HEK293 (cell line): ENCODE results near the gene USP2.

Source experiments
- OVOL3 ChIP-seq: fragments of 450-650 bp; formaldehyde crosslinking; IDR thresholded peaks from 2 replicates; pipeline ENCODE4 v1.5.1; 2016; ENCODE audit warnings: missing biosample characterization, missing genetic modification characterization
- SETDB1 ChIP-seq: IDR thresholded peaks from one replicate; pipeline ENCODE4 v1.6.1; 2017; ENCODE audit warnings: mild to moderate bottlenecking, low read length, moderate library complexity, mixed read lengths; ENCODE audit not compliant: insufficient read length
- WT1 ChIP-seq: fragments of 450-650 bp; formaldehyde crosslinking; IDR thresholded peaks from 2 replicates; pipeline ENCODE4 v1.5.1; 2016; ENCODE audit warnings: missing biosample characterization, missing genetic modification characterization
- YY1 ChIP-seq: fragments of 450-650 bp; formaldehyde crosslinking; IDR thresholded peaks from 2 replicates; pipeline ENCODE4 v1.5.1; 2018; ENCODE audit warnings: missing biosample characterization, missing genetic modification characterization
- ZNF133 ChIP-seq: fragments of 450-650 bp; formaldehyde crosslinking; IDR thresholded peaks from 2 replicates; pipeline ENCODE4 v1.5.1; 2016; ENCODE audit warnings: missing biosample characterization, missing genetic modification characterization
- ZNF138 ChIP-seq: fragments of 450-650 bp; formaldehyde crosslinking; IDR thresholded peaks from 2 replicates; pipeline ENCODE4 v1.5.1; 2016; ENCODE audit warnings: missing biosample characterization, missing genetic modification characterization, borderline replicate concordance
- ZNF266 ChIP-seq: fragments of 450-650 bp; formaldehyde crosslinking; IDR thresholded peaks from 2 replicates; pipeline ENCODE4 v1.5.1; 2016; ENCODE audit warnings: missing biosample characterization, missing genetic modification characterization, low read depth
- ZNF292 ChIP-seq: fragments of 450-650 bp; formaldehyde crosslinking; IDR thresholded peaks from 2 replicates; pipeline ENCODE4 v1.5.1; 2016; ENCODE audit warnings: low read depth, missing biosample characterization, missing genetic modification characterization, borderline replicate concordance
- ZNF473 ChIP-seq: fragments of 450-650 bp; formaldehyde crosslinking; IDR thresholded peaks from 2 replicates; pipeline ENCODE4 v1.5.1; 2017; ENCODE audit warnings: missing biosample characterization, missing genetic modification characterization
- ZNF792 ChIP-seq: fragments of 450-650 bp; formaldehyde crosslinking; IDR thresholded peaks from 2 replicates; pipeline ENCODE4 v1.5.1; 2016; ENCODE audit warnings: missing biosample characterization, missing genetic modification characterization
- TF ChIP-seq, protein P1 (sequence below): fragments of 450-650 bp; formaldehyde crosslinking; IDR thresholded peaks from 2 replicates; pipeline ENCODE4 v1.5.1; 2016; ENCODE audit warnings: missing biosample characterization, missing genetic modification characterization
- TF ChIP-seq, protein P2 (sequence below): fragments of 450-650 bp; formaldehyde crosslinking; IDR thresholded peaks from 2 replicates; pipeline ENCODE4 v1.5.1; 2016; ENCODE audit warnings: missing biosample characterization, missing genetic modification characterization, low read depth
- TF ChIP-seq, protein P3 (sequence below): IDR thresholded peaks from 2 replicates; pipeline ENCODE4 v1.6.1; 2011; ENCODE audit warnings: mild to moderate bottlenecking, low read depth, low read length, borderline replicate concordance
- TF ChIP-seq, protein P4 (sequence below): fragments of 450-650 bp; formaldehyde crosslinking; IDR thresholded peaks from 2 replicates; pipeline ENCODE4 v1.5.1; 2016; ENCODE audit warnings: missing biosample characterization, missing genetic modification characterization

DNA sequence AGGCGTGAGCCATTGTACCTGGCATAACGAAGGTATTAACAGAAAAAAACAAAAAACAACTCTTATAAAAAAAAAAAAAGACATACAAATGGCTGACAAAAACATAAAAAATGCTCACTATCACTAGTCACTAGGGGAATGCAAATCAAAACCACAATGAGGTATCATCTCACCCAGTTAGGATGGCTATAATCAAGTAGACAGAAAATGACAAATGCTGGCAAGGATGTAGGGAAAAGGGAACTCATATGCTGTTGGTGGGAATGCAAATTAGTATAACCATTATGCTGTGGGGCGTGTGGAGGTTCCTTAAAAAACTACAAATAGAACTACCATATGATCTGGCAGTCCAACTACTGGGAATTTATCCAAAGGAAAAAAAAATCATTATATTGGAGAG is 24.5 kb upstream of the USP2 start:
- TF ChIP-seq ZNF292 (tag by site-specific recombination) (no peak), ZNF133 (tag by site-specific recombination) (no peak), WT1 (tag by site-specific recombination) (no peak), ZNF138 (tag by site-specific recombination) (no peak), ZNF792 (tag by site-specific recombination) (no peak), ZNF266 (tag by site-specific recombination) (no peak), ZNF473 (tag by site-specific recombination) (no peak), OVOL3 (tag by site-specific recombination) (no peak), YY1 (no peak), SETDB1 (no peak)
- TF ChIP-seq, protein P1, sequence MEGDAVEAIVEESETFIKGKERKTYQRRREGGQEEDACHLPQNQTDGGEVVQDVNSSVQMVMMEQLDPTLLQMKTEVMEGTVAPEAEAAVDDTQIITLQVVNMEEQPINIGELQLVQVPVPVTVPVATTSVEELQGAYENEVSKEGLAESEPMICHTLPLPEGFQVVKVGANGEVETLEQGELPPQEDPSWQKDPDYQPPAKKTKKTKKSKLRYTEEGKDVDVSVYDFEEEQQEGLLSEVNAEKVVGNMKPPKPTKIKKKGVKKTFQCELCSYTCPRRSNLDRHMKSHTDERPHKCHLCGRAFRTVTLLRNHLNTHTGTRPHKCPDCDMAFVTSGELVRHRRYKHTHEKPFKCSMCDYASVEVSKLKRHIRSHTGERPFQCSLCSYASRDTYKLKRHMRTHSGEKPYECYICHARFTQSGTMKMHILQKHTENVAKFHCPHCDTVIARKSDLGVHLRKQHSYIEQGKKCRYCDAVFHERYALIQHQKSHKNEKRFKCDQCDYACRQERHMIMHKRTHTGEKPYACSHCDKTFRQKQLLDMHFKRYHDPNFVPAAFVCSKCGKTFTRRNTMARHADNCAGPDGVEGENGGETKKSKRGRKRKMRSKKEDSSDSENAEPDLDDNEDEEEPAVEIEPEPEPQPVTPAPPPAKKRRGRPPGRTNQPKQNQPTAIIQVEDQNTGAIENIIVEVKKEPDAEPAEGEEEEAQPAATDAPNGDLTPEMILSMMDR (tag by site-specific recombination): no peak
- TF ChIP-seq, protein P2, sequence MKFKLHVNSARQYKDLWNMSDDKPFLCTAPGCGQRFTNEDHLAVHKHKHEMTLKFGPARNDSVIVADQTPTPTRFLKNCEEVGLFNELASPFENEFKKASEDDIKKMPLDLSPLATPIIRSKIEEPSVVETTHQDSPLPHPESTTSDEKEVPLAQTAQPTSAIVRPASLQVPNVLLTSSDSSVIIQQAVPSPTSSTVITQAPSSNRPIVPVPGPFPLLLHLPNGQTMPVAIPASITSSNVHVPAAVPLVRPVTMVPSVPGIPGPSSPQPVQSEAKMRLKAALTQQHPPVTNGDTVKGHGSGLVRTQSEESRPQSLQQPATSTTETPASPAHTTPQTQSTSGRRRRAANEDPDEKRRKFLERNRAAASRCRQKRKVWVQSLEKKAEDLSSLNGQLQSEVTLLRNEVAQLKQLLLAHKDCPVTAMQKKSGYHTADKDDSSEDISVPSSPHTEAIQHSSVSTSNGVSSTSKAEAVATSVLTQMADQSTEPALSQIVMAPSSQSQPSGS (tag by site-specific recombination): no peak
- TF ChIP-seq, protein P3, sequence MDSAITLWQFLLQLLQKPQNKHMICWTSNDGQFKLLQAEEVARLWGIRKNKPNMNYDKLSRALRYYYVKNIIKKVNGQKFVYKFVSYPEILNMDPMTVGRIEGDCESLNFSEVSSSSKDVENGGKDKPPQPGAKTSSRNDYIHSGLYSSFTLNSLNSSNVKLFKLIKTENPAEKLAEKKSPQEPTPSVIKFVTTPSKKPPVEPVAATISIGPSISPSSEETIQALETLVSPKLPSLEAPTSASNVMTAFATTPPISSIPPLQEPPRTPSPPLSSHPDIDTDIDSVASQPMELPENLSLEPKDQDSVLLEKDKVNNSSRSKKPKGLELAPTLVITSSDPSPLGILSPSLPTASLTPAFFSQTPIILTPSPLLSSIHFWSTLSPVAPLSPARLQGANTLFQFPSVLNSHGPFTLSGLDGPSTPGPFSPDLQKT: no peak
- TF ChIP-seq, protein P4, sequence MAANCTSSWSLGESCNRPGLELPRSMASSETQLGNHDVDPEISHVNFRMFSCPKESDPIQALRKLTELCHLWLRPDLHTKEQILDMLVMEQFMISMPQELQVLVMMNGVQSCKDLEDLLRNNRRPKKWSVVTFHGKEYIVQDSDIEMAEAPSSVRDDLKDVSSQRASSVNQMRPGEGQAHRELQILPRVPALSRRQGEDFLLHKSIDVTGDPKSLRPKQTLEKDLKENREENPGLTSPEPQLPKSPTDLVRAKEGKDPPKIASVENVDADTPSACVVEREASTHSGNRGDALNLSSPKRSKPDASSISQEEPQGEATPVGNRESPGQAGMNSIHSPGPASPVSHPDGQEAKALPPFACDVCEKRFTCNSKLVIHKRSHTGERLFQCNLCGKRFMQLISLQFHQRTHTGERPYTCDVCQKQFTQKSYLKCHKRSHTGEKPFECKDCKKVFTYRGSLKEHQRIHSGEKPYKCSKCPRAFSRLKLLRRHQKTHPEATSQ (tag by site-specific recombination): no peak
